Fibroblast of pulmonary artery (primary cell): ENCODE results near the gene DIABLO.

ENCODE experiments used
- DNase-seq: peaks from one replicate; pipeline ENCODE4 v3.0.0-alpha.2; 2010; ENCODE audit warnings: low read depth
- H3K4me3 ChIP-seq: replicated peaks from 2 replicates; pipeline ENCODE4 v1.5.1; 2011; ENCODE audit warnings: low read depth, mild to moderate bottlenecking, control low read depth, low read length, moderate library complexity
- CTCF ChIP-seq: IDR thresholded peaks from 2 replicates; pipeline ENCODE4 v1.5.1; 2011; ENCODE audit warnings: mild to moderate bottlenecking, control low read depth, low read length, inconsistent platforms; ENCODE audit errors: missing control alignments

Gene DIABLO

GRCh38 chr12:122232691-122233090 is 6.8 kb upstream of the DIABLO start:
- DNase-seq = no peak
- no peak for TF ChIP-seq CTCF
- H3K4me3 ChIP-seq = no peak overlapping the region

GRCh38 chr12:122230798-122231197 is 4.9 kb upstream of the DIABLO start:
- TF ChIP-seq CTCF = no peak

GRCh38 chr12:122228092-122228491 is 2.2 kb upstream of the DIABLO start:
- no peak for TF ChIP-seq CTCF
- no peak for DNase-seq
- H3K4me3 ChIP-seq = no peak overlapping the region

More at GRCh38 chr12:122230798-122231197, 4.9 kb upstream of the DIABLO start:
- H3K4me3 ChIP-seq = no peak overlapping the region
- no peak for DNase-seq

- no peak for DNase-seq
- no peak overlapping the region for H3K4me3 ChIP-seq
- no peak for TF ChIP-seq CTCF
Measured at GRCh38 chr12:122227341-122227740, 1.5 kb upstream of the DIABLO start.

GRCh38 chr12:122226366-122227125 is 694 bp upstream of the DIABLO start:
- DNase-seq = no peak
- H3K4me3 ChIP-seq = peak overlapping the region; percentile 35
- TF ChIP-seq CTCF = no peak

- H3K4me3 ChIP-seq = no peak overlapping the region
- TF ChIP-seq CTCF = no peak
- no peak for DNase-seq
Measured at GRCh38 chr12:122216445-122216844, 9.4 kb downstream of the DIABLO start.

- DNase-seq = no peak
- no peak for TF ChIP-seq CTCF
- no peak overlapping the region for H3K4me3 ChIP-seq
Measured at GRCh38 chr12:122215771-122216170, 10.1 kb downstream of the DIABLO start.
